Activated T-cell treated with anti-CD3 and anti-CD28 coated beads, Interleukin-2, amount 50 U/mL, for 72 hours (primary cell): ENCODE measurements around the gene SPEM1. TPM values are rescaled to one million over a fixed set of nuclear protein-coding genes. Genes with fewer than 3 reads are reported as not detected.

Experiments
- ATAC-seq, 2 donors: fragments of 150-1000 bp; cut with Tn5 transposase; replicated peaks in 1 of 2; 2 replicates each; pipeline ENCODE4 v1.10.0; 2021; ENCODE audit warnings: moderate library complexity in 2 of 2, mild to moderate bottlenecking in 1 of 2
- DNase-seq, 2 donors: peaks; one replicate each; pipeline ENCODE4 v3.0.0; 2021 to 2022; ENCODE audit warnings: mixed read lengths in 1 of 2
- H3K27ac Mint-ChIP-seq: one replicate; pipeline ENCODE4 v1.8.0; 2022; ENCODE audit warnings: mild to moderate bottlenecking, moderate library complexity, mixed read lengths
- H3K27me3 Mint-ChIP-seq: one replicate; pipeline ENCODE4 v1.8.0; 2022; ENCODE audit warnings: low read depth, mixed read lengths
- H3K36me3 Mint-ChIP-seq, 2 donors: one replicate each; pipeline ENCODE4 v1.8.0; 2022; ENCODE audit warnings: mixed read lengths in 2 of 2, mild to moderate bottlenecking in 1 of 2; ENCODE audit not compliant: insufficient read depth in 2 of 2
- H3K4me1 Mint-ChIP-seq: one replicate; pipeline ENCODE4 v1.8.0; 2022; ENCODE audit warnings: low read depth, mixed read lengths
- H3K4me3 Mint-ChIP-seq, 2 donors: one replicate each; pipeline ENCODE4 v1.8.0; 2022; ENCODE audit warnings: mild to moderate bottlenecking in 2 of 2, mixed read lengths in 2 of 2, moderate library complexity in 2 of 2
- H3K9me3 Mint-ChIP-seq, 2 donors: one replicate each; pipeline ENCODE4 v1.8.0; 2022; ENCODE audit warnings: mixed read lengths in 2 of 2
- total RNA-seq, 2 donors: library from RNA; stranded (reverse); gene quantifications; one replicate each; pipeline ENCODE4 v1.2.3, GENCODE V29; 2022

The SPEM1 gene
- total RNA-seq, 2 donors from 2014 or later: 0.58 to 0.67 TPM

DNA sequence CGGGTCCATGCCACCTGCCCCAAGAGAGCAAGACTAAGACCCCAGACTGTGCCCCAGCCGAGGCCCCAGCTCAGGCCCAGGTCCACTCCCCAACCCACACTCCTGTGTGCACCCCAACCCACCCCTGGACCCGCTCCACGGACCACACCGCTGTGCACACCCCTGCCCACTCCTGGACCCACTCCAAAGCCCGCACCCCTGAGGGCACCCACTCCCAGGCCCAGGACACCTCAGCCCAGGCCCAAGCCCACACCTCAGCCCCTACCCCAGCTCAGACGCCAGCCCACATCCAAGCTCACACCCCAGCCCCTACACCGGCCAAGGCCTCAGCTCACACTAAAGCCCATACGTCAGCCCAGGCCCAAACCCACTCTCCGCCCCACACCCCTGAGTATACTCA lies 9.6 kb downstream of the SPEM1 start:
- ATAC-seq: no peak

DNA sequence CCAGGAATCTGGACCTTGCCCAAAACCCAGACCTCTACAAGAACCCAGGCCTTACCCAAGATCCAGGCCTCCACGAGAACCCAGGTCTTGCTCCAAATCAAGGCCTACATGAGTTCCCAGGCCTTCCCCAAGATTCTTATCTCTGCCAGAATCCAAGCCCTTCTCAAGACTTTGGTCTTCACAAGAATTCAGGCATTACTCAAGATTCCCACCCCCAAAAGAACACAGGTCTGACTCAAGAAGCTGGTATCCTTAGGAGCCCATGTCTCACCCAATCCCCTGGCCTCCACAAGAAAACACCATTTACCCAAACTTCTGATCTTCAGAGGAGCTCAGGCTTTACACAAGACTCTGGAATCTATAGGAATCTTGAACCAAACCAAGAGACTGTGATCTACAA lies 11.1 kb downstream of the SPEM1 start:
- Mint-ChIP-seq H3K4me1 (peaks cover 4% of the 10 kb centered on the region), H3K36me3 (no peaks in the 10 kb centered on the region), H3K4me3 (no peak overlapping the region), H3K27me3 (no peaks in the 10 kb centered on the region), H3K9me3 (no peaks in the 10 kb centered on the region), H3K27ac (no peak overlapping the region)
- ATAC-seq: no peak
- no peak for DNase-seq

More for the DNA sequence above, 9.6 kb downstream of the SPEM1 start:
- no peak overlapping the region for H3K4me3 Mint-ChIP-seq
- H3K27me3 Mint-ChIP-seq: no peaks in the 10 kb centered on the region
- H3K4me1 Mint-ChIP-seq: no peaks in the 10 kb centered on the region
- H3K36me3 Mint-ChIP-seq: no peaks in the 10 kb centered on the region
- DNase-seq: no peak
- H3K9me3 Mint-ChIP-seq: no peaks in the 10 kb centered on the region
- H3K27ac Mint-ChIP-seq: no peak overlapping the region

DNA sequence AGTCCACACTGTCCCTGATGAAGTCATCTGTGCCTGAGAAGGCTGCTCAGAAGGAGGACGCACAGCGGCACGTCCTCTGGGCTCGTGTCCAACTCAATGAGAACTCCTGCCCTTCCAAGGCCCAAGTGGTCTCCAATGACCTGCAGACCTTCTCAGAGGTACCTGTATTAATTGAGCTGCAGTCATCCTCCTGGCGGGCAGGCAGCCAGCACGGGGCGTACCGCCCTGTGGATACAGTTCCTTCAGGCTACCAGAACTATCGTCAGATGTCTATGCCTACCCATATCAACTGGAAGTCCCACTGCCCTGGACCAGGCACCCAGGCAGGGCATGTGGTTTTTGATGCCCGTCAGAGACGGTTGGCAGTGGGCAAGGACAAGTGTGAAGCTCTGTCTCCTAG lies 12.2 kb downstream of the SPEM1 start:
- Mint-ChIP-seq H3K4me3 (no peak overlapping the region), H3K4me1 (peaks cover 12% of the 10 kb centered on the region), H3K27me3 (no peaks in the 10 kb centered on the region), H3K36me3 (no peaks in the 10 kb centered on the region), H3K9me3 (no peaks in the 10 kb centered on the region), H3K27ac (no peak overlapping the region)
- ATAC-seq: no peak
- DNase-seq: no peak

DNA sequence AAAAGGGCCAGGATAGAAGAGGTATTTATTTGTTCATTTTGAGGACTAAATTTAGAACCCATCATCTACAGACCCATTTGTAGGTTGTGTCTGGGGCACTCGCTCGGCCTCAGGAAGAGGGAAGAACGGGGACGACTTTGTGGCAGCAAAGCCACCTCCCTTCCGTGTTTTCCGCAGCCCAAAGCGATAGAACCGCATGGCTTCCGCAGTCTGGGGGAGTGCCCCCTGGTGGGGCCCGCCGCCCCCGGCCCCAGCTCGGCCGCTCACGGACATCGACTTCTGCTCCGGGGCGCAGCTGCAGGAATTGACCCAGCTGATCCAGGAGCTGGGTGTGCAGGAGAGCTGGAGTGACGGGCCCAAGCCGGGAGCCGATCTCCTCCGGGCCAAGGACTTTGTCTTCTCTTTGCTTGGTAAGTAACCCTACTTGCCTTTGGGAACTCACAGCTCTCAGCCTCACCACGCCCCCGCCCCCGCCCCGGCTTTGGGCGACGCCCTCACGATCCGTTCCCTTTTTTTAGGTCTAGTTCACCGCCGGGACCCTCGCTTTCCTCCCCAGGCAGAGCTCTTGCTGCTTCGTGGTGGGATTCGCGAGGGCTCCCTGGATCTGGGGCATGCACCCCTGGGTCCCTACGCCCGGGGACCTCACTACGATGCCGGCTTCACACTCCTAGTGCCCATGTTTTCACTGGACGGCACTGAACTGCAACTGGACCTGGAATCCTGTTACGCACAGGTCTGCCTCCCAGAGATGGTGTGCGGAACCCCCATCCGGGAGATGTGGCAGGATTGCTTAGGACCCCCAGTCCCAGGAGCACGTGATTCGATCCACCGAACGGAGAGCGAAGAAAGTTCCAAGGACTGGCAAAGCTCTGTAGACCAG lies 15.8 kb downstream of the SPEM1 start:
- Mint-ChIP-seq H3K27me3 (peaks cover 20% of the 10 kb centered on the region), H3K9me3 (no peaks in the 10 kb centered on the region), H3K27ac (peak overlapping the region; percentile 82), H3K4me1 (peaks cover 39% of the 10 kb centered on the region), H3K36me3 (peaks cover 2 to 6% of the 10 kb centered on the region in 2 donors), H3K4me3 (peak overlapping the region; percentile 90 to 97)
- peak; percentile 71 to 76 for DNase-seq
- ATAC-seq: peak; percentile 41 to 50

DNA sequence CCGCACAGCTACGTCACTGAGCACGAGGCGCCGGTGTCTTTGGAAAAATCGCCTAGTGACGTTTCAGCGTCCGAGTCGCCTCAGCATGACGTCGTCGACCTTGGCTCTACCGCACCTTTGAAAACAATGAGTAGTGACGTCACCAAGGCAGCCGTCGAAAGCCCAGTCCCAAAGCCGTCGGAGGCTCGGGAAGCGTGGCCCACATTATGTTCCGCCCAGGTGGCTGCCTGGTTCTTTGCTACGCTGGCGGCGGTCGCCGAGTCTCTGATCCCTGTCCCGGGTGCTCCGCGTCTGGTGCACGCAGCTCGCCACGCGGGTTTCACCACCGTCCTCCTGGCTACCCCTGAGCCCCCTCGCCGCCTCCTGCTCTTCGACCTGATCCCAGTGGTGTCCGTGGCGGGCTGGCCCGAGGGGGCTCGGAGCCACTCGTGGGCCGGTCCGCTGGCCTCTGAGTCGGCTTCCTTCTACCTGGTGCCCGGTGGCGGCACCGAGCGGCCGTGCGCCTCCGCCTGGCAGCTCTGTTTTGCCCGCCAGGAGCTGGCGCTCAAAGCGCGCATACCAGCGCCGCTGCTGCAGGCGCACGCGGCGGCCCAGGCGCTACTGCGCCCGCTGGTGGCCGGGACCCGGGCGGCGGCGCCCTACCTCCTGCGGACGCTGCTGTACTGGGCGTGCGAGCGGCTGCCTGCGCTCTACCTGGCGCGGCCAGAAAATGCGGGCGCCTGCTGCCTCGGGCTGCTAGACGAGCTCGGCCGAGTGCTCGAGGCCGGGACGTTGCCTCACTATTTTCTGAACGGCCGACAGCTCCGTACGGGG lies 16.6 kb downstream of the SPEM1 start:
- ATAC-seq: peak; percentile 79
- H3K9me3 Mint-ChIP-seq: no peaks in the 10 kb centered on the region
- peak overlapping the region; percentile 90 to 97 for H3K4me3 Mint-ChIP-seq
- DNase-seq: peak; percentile 89 to 90
- H3K4me1 Mint-ChIP-seq: peaks cover 39% of the 10 kb centered on the region
- peaks cover 27% of the 10 kb centered on the region for H3K27me3 Mint-ChIP-seq
- no peak overlapping the region for H3K27ac Mint-ChIP-seq
- peaks cover 2 to 6% of the 10 kb centered on the region in 2 donors for H3K36me3 Mint-ChIP-seq

DNA sequence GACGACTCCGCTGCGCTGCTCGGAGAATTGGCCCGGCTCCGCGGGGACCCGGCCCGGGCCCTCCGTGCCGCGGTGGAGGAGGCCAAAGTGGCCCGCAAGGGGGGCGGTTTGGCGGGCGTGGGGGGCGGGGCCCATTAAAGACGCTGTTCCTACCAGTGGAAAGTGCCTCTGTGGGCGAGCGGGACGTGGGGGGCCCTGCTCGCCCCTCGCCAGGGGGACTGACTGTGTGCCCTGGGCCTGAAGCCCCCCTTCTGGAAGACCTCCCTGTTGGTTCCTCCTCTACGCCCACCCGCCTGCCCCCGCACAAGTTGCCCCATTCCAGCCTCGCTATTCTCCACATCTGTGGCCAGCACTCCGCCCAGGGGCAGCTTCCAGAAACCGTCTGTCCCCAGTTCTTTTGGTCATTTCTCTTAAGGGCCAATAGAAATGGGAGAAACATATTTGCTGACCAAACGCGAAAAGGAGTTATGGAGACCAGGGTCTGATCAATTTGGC lies 17.3 kb downstream of the SPEM1 start:
- no peak for ATAC-seq
- Mint-ChIP-seq H3K9me3 (no peaks in the 10 kb centered on the region), H3K27ac (no peak overlapping the region), H3K4me3 (peak overlapping the region; percentile 90 to 97), H3K27me3 (peaks cover 34% of the 10 kb centered on the region), H3K36me3 (peaks cover 2 to 6% of the 10 kb centered on the region in 2 donors), H3K4me1 (peaks cover 39% of the 10 kb centered on the region)
- DNase-seq: no peak

DNA sequence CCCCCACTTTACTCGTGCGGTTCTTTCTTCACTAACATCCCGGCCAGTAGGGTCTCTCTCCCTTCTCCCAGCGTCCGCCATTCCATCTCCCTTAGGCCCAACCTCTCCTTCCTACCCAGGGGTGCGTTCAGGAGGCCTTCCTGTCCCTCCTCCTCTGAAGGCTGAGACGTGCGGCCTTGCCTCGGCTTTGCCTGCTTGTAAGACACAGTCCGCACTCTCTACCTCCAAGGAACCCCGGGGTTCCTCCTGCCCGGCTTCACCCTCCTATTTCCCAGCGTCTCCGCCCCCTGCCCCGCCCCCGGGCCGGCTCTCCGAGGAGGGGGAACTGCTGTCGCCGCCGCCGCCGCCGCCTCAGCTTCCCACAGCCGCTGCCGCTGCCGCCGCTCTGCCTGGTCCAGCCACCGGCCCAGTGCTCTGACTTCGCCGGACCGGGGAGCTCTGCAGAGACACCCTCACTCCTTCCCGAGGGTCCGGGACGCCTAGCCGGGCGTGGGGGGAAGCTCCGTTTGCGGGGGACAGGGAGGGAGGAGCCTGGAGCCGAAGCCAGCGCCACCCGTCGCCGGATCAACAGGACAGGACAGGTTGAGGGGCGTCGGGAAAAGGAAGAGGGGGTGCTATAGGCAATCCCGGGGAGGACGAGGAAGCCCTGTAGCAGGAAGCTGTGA lies 18.0 kb downstream of the SPEM1 start:
- H3K36me3 Mint-ChIP-seq: peaks cover 2 to 6% of the 10 kb centered on the region in 2 donors
- H3K4me3 Mint-ChIP-seq: peak overlapping the region; percentile 90
- peaks cover 39% of the 10 kb centered on the region for H3K4me1 Mint-ChIP-seq
- peaks cover 38% of the 10 kb centered on the region for H3K27me3 Mint-ChIP-seq
- no peak overlapping the region for H3K27ac Mint-ChIP-seq
- peak; percentile 68 to 72 for DNase-seq
- no peak for ATAC-seq
- no peaks in the 10 kb centered on the region for H3K9me3 Mint-ChIP-seq

DNA sequence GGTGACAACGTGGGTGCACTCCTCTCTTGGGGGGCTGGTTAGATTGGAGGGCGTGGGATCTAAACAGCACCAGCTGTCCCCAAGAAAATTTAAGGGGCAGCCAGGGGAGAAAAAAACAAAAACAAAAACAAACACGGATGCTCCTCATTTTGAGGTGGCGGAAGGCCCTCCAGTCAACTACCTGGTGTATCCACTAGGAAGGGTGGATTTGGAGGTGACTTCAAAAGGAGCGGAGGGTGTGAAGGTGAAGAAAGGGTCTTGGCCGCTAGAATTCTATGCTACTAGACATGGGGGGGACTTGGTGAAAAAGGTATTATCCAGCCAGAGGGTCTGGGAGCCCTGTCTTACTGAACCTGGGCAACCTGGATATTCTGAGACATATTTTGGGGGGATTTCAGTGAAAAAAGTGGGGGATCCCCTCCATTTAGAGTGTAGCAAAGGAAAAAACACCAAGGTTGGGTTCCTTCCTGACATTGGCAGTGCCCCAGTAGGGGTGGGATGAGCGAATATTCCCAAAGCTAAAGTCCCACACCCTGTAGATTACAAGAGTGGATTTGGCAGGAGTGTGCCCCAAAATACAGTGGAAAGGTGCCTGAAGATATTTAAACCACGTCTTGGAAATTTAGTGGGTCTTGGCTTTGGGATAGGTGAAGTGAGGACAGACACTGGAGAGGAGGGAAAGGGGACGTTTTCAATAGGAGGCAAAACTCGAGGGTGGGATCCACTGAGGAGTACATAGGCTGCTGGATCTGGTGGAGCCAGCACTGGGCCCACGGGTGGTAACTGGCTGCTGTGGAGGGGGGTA lies 18.7 kb downstream of the SPEM1 start:
- peak overlapping the region; percentile 90 for H3K4me3 Mint-ChIP-seq
- H3K4me1 Mint-ChIP-seq: peaks cover 39% of the 10 kb centered on the region
- ATAC-seq (no peak), DNase-seq (no peak)
- H3K36me3 Mint-ChIP-seq: peaks cover 2 to 6% of the 10 kb centered on the region in 2 donors
- H3K27me3 Mint-ChIP-seq: peaks cover 46% of the 10 kb centered on the region
- no peaks in the 10 kb centered on the region for H3K9me3 Mint-ChIP-seq
- no peak overlapping the region for H3K27ac Mint-ChIP-seq

DNA sequence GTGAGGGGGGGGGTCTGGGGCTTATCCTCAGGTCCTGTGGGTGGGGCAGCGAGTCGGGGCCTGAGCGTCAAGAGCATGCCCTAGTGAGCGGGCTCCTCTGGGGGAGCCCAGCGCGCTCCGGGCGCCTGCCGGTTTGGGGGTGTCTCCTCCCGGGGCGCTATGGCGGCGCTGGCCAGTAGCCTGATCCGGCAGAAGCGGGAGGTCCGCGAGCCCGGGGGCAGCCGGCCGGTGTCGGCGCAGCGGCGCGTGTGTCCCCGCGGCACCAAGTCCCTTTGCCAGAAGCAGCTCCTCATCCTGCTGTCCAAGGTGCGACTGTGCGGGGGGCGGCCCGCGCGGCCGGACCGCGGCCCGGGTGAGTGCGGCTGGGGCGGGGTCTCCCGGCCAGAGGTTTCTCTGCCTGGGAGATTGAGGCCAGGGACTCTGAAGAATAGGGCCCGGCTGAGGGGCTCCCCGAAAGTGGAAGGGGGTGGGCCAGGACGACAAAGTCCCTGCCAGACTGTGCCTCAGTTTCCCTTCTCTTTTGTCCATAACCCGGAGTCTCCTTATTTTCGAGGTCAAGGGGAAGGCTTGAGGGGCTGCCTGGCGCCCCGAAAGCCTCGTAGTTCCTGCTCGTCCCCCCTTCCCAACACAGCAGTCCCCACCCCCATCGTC lies 19.5 kb downstream of the SPEM1 start, which contains the start of gene FGF11:
TSS of gene FGF11 (plus strand) at position 51 of the 651 bp plus-strand sequence. CDS start at position 160, 109 bp downstream.
- ATAC-seq (no peak), DNase-seq (no peak)
- Mint-ChIP-seq H3K4me1 (peaks cover 39% of the 10 kb centered on the region), H3K4me3 (peak within 1 kb of the TSS; percentile 90 to 95), H3K36me3 (peaks cover 2 to 6% of the 10 kb centered on the region in 2 donors), H3K27ac (no peak within 1 kb of the TSS), H3K27me3 (peaks cover 53% of the 10 kb centered on the region), H3K9me3 (no peaks in the 10 kb centered on the region)

DNA sequence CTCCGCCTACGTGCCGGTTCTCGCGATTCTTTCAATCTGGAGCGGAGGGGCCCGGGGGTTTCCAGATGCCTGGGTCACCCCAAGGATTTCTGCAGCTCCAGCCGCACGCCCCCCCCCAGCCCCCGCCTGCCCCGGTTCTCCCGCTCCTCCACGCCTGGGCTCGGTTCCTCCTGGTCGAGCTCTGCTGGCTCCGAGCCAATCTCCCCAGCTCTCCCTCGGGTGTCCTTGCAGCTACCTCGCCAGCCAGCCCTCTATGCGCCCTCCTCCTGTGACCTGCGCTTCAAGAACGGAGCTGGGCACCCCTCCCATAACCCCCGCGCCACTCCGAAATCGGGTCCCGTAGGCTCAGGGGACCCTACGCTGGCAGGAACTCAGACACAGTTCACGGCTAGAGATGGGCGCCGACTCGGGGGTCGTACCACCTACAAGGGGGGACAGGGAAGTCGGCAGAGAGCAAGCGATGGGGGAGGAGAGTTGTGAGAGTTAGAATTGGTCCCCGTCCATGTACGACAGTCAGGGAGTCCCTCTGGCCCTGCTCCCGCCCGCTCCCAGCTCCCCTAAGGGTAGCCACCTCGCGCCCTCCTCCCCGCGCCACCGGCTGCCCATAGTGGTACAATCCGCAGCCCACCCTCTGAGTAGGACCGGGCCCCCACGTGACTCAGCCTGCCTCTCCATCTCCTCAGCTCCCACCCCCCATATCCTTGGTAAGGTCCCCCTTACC lies 20.1 kb downstream of the SPEM1 start:
- Mint-ChIP-seq H3K9me3 (no peaks in the 10 kb centered on the region), H3K27ac (no peak overlapping the region), H3K27me3 (peaks cover 60% of the 10 kb centered on the region), H3K36me3 (peaks cover 2 to 6% of the 10 kb centered on the region in 2 donors), H3K4me1 (peaks cover 46% of the 10 kb centered on the region), H3K4me3 (peak overlapping the region; percentile 90 to 95)
- ATAC-seq (no peak), DNase-seq (peak; percentile 42 to 48)

DNA sequence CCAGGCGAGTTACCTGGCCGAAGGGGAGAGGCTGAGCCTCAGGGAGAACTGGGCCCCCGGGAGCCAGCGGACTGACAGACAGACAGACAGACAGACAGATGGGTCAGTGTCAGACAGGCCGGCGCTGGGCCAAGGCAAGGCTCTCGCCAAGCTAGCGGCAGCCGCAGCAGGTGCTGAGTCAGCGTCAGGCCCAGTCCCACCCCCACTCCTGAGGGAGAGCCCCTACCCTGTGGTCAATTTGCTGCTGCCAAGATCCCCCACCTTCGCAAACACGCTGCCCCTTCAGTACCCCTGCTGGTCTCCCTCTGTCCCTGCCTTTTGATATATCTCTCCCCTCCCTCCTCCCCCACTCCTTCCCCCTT lies 20.7 kb downstream of the SPEM1 start:
- peaks cover 2 to 6% of the 10 kb centered on the region in 2 donors for H3K36me3 Mint-ChIP-seq
- peaks cover 52% of the 10 kb centered on the region for H3K4me1 Mint-ChIP-seq
- H3K27me3 Mint-ChIP-seq: peaks cover 65% of the 10 kb centered on the region
- DNase-seq (peak; percentile 37 to 43), ATAC-seq (no peak)
- peak overlapping the region; percentile 90 to 95 for H3K4me3 Mint-ChIP-seq
- H3K27ac Mint-ChIP-seq: no peak overlapping the region
- H3K9me3 Mint-ChIP-seq: no peaks in the 10 kb centered on the region
